Femur (tissue), 1 donor: ENCODE data around the gene PHF20.
"Not testable (repeated sequence)": the region's sequence is repeated elsewhere in the genome, so short reads cannot be mapped to it uniquely, and the experiment has no call there.

Source experiments
- DNase-seq: peaks from one replicate; pipeline ENCODE4 v3.0.0-alpha.2; 2017

Gene PHF20

DNA sequence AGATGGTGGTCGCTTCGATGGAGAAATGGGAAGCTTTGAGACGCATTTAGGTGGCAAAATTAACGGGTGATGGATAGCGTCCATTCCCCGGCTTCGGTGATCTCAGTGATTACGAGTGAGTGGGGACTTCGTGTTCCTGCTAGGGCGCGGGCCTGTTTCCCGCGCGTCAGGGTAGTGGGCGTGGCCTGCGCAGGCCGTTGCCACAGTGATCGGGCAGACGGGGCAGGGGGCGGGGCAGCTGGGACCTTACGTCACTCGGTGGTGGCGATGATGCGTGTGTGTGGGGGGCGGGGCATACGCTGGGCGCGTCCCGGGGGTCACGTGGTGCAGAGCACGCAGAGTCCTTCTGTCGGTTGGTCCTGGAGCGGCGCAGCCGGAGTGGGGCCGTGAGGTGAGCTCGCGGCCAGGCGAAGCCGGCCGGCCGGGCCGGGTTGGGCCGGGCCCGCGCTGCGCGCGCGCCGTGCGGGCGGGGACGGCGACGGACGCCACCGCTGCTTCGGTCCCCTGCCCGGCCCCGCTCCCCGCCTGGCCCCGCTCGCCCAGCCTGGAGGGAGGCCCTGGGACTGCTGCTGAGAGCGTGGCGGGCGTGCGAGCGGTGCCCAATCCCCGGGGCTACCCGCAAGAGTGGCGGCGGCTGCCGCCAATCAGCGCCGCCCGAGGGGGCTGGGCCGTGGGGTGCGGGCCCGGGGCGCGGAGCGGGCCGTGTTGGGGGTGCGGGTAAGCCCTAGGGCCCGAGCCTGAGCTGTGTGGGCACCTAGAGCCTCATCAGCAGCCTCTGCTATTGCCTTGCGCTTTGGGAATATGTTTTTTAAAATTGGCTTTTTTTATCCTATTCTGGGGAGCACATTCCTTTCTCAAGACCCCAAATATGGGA lies at the start of gene PHF20:
Gene PHF20, plus strand, starts transcription at position 327 of the 874 bp plus-strand sequence. CDS start 29,508 bp downstream, outside the sequence.
- DNase-seq, result peak; percentile 99

DNA sequence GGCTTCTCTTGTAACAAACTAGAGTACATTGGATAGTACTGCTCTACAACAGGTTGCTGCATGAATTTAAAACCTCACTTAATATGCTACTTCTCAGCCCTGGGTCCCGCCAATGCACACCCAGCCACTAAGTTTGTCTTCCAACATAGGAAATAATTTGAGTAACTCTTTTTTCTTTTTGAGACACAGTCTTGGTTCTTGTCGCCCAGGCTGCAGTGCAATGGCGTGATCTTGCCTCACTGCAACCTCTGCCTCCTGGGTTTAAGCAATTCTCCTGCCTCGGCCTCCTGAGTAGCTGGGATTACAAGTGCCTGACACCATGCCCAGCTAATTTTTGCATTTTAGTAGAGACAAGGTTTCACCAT lies 48.6 kb upstream of the PHF20 start:
- DNase-seq, result not testable (repeated sequence)

- DNase-seq, result not testable (repeated sequence)
These were observed 48.0 kb upstream of the PHF20 start for GRCh38 chr20:35723652-35724320.

DNA sequence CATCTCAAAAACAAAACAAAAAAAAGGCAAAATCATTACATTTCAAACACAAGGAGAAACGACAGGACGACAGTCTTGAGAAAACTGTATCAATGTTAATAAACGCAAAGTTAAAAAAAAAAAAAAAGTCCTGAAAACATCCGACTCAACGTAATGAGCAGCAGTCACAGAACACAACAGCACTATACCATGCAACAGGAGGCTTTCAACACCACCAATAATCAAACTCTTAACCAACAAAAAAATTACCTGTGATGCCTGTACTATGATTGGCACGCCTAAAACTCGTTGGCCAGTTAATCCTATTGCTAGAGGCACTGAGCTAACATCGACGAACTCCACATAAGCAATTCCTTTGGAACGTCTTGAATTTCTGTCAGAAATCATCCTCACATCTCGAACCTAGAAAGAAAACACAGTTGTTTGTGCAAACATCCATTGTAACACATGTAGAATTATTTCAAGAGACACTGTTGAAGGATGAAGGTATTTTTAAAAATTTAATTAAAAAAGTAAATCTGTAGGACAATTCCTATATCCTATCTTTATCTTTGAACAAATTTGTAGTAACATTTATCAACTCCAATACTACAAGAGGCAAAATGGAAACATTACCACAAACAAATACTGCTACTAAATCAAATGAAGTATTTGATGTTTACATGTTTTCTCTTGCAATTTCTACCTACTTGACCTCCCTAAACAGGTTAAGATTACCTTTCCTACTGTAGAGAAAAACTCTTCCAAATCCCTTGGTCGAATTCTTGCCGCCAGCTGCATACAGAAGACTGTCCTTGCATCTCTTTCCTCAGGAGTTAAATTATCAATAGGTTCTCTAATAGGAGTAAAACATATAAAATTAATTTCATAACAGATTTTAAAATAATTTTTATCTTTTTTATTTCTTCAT lies 47.2 kb upstream of the PHF20 start:
- no peak for DNase-seq

GRCh38 chr20:35726842-35727711 lies 44.7 kb upstream of the PHF20 start:
- DNase-seq, result no peak

- DNase-seq, result no peak
These were observed 42.5 kb upstream of the PHF20 start for GRCh38 chr20:35729283-35729807.

DNA sequence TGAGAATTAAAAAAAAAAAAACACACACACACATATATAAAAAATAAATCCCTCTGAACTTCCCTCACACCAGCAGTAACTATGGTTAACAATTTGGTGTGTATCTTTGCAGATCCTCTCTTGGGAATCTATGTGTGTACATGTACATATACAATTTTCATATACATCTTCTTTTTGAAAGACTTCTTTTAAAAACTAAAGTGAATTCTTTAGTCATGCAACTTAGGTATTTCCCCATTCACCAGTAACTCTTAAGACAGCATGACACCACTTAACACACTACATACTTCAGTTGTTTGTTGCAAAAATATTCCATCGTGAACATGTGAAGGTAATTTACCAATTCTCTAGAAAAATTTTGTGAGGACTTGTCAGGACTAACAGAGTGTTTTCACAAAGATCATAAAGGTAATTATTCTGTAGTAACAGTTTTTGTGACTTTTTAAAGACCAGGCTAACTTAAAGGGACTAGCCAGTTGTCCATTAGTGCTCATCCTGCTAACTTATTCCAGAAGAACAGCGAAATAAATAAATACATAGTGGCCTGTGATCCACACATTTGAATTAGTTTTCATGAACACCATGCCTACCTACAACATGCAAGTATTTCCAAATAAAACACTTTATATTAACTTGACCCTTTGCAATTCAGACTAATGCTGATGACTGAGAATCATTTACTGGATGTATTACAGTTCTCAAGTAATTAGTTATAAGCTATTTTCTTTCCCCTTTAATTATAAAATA lies 41.8 kb upstream of the PHF20 start:
- DNase-seq, result no peak

GRCh38 chr20:35730583-35731468 lies 41.0 kb upstream of the PHF20 start:
- no peak for DNase-seq

GRCh38 chr20:35731469-35731788 lies 40.4 kb upstream of the PHF20 start:
- DNase-seq, result no peak

DNA sequence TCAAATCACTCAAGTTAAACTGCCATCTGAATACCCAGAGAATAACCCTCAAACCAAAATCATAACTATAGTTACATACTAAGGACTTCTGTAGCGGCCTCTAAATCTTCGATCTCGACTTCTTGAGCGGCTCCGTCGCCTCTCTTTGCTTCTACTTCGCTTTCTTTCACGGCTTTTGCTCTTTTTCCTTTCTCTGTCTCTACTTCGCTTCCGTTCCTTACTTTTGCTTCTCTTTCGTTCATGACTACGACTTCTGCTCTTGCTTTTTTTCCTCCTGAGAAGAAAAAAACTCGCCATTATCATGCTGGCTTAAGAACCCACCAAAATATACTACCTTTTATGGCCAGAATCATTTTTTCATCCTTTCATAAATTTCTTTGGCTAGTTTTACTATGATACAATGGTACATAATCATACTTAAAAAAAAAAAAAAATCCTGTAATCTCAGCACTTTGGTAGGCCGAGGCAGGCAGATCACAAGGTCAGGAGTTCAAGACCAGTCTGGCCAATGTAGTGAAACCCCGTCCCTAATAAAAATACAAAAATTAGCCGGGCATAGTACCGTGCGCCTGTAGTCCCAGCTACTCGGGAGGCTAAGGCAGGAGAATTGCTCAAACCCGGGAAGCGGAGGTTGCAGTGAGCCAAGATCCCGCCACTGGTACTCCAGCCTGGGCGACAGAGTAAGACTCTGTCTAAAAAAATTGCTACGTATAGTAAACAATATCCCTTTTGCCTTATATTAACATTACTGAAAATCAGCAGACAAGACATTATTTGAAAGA lies 39.8 kb upstream of the PHF20 start:
- no peak for DNase-seq

GRCh38 chr20:35732644-35732982 lies 39.2 kb upstream of the PHF20 start:
- no peak for DNase-seq

DNA sequence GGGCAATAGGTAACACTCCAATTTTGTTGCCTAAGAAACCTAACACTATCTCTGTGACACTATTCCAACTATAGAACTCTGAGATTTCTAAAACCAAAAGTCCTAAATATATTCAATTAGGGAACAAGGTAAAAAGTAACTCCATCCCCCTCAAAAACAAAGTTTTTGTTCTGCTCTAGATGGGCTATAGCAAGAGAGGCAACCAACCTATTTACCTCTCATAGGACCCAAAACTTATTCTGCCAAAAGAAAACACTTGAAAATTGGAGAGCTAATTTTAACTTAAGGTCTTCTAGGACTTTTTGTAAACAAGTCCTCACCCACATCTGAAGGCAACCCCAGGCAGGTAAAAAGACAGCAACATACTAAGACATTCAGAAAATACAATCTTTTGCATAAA lies 37.4 kb upstream of the PHF20 start:
- no peak for DNase-seq

- no peak for DNase-seq
These were observed 36.8 kb upstream of the PHF20 start for GRCh38 chr20:35734777-35735649.

- no peak for DNase-seq
These were observed 35.9 kb upstream of the PHF20 start for GRCh38 chr20:35735826-35736470.

GRCh38 chr20:35737865-35738333 lies 33.9 kb upstream of the PHF20 start:
- DNase-seq, result no peak

- DNase-seq, result no peak
These were observed 33.2 kb upstream of the PHF20 start for GRCh38 chr20:35738410-35739179.
